GM08714 (cell line): Measurements from ENCODE around the gene ADD1.

Experiments
- H3K4me3 ChIP-seq: fragments of 200-500 bp; sonication (Bioruptor generic); 2 replicates; pipeline ENCODE4 v1.5.1; 2014; ENCODE audit warnings: mild to moderate bottlenecking, low read length, inconsistent platforms
- ZNF274 ChIP-seq: IDR thresholded peaks from 2 replicates; pipeline ENCODE4 v1.6.1; 2012; ENCODE audit warnings: mild to moderate bottlenecking, low read depth, low read length

Gene ADD1

GRCh38 chr4:2800691-2801596, 42.7 kb upstream of the ADD1 start:
- no peak for TF ChIP-seq ZNF274
- no peak overlapping the region for H3K4me3 ChIP-seq

GRCh38 chr4:2802618-2803531, 40.8 kb upstream of the ADD1 start:
- TF ChIP-seq ZNF274 = no peak
- H3K4me3 ChIP-seq = no peak overlapping the region

- H3K4me3 ChIP-seq = no peak overlapping the region
- TF ChIP-seq ZNF274 = no peak
These were observed 39.8 kb upstream of the ADD1 start for GRCh38 chr4:2803624-2804448.

- TF ChIP-seq ZNF274 = no peak
- H3K4me3 ChIP-seq = no peak overlapping the region
These were observed 39.1 kb upstream of the ADD1 start for GRCh38 chr4:2804449-2804972.

GRCh38 chr4:2804973-2805501, 38.6 kb upstream of the ADD1 start:
- H3K4me3 ChIP-seq = no peak overlapping the region
- no peak for TF ChIP-seq ZNF274

- TF ChIP-seq ZNF274 = no peak
- H3K4me3 ChIP-seq = no peak overlapping the region
These were observed 37.8 kb upstream of the ADD1 start for GRCh38 chr4:2805712-2806389.

GRCh38 chr4:2806390-2807355, 37.0 kb upstream of the ADD1 start:
- no peak for TF ChIP-seq ZNF274
- no peak overlapping the region for H3K4me3 ChIP-seq

- no peak overlapping the region for H3K4me3 ChIP-seq
- TF ChIP-seq ZNF274 = no peak
These were observed 36.1 kb upstream of the ADD1 start for GRCh38 chr4:2807571-2807970.

GRCh38 chr4:2808001-2808400, 35.6 kb upstream of the ADD1 start:
- no peak overlapping the region for H3K4me3 ChIP-seq
- no peak for TF ChIP-seq ZNF274

- TF ChIP-seq ZNF274 = no peak
- H3K4me3 ChIP-seq = no peak overlapping the region
These were observed 33.9 kb upstream of the ADD1 start for GRCh38 chr4:2809610-2810180.

- TF ChIP-seq ZNF274 = no peak
- H3K4me3 ChIP-seq = no peak overlapping the region
These were observed 33.3 kb upstream of the ADD1 start for GRCh38 chr4:2810388-2810787.
